Liver (tissue), 9 donors: ENCODE results near the gene RPS23. TPM values are rescaled to one million over a fixed set of nuclear protein-coding genes. Genes with fewer than 3 reads are reported as not detected.

ENCODE experiments used
- DNase-seq: peaks from one replicate; pipeline ENCODE4 v3.0.0-alpha.2; 2017; ENCODE audit warnings: low spot score
- H3K27ac ChIP-seq, 2 donors: one replicate each; pipeline ENCODE4 v1.7.0; 2013; ENCODE audit warnings: inconsistent platforms in 2 of 2, low read length in 2 of 2, control low read depth in 1 of 2, low read depth in 1 of 2, mild to moderate bottlenecking in 1 of 2
- H3K27me3 ChIP-seq, 4 donors: one replicate each; pipeline versions ENCODE4 v1.6.1 to v1.7.0; 2013; ENCODE audit warnings: low read length in 3 of 4, inconsistent platforms in 1 of 4, mild to moderate bottlenecking in 1 of 4, moderate library complexity in 1 of 4; ENCODE audit not compliant: control insufficient read depth in 4 of 4, insufficient read depth in 4 of 4
- H3K36me3 ChIP-seq, 4 donors: one replicate each; pipeline versions ENCODE4 v1.6.1 to v1.7.0; 2013; ENCODE audit warnings: low read length in 3 of 4, mild to moderate bottlenecking in 3 of 4, low read depth in 1 of 4, moderate library complexity in 1 of 4; ENCODE audit not compliant: control insufficient read depth in 4 of 4, insufficient read depth in 3 of 4
- H3K4me1 ChIP-seq, 4 donors: one replicate each; pipeline versions ENCODE4 v1.6.1 to v1.7.0; 2013; ENCODE audit warnings: low read length in 3 of 4, mild to moderate bottlenecking in 3 of 4, moderate library complexity in 1 of 4; ENCODE audit not compliant: control insufficient read depth in 4 of 4, insufficient read depth in 4 of 4
- H3K4me3 ChIP-seq, 3 donors: one replicate each; pipeline versions ENCODE4 v1.6.1 to v1.7.0; 2013; ENCODE audit warnings: low read length in 3 of 3, control low read depth in 1 of 3, low read depth in 1 of 3, mild to moderate bottlenecking in 1 of 3
- H3K9ac ChIP-seq, 2 donors: one replicate each; pipeline ENCODE4 v1.7.0; 2013; ENCODE audit warnings: low read length in 2 of 2, mild to moderate bottlenecking in 2 of 2, moderate library complexity in 2 of 2, control low read depth in 1 of 2, low read depth in 1 of 2
- H3K9me3 ChIP-seq, 4 donors: one replicate each; pipeline versions ENCODE4 v1.6.1 to v1.7.0; 2013; ENCODE audit warnings: low read length in 3 of 4; ENCODE audit not compliant: control insufficient read depth in 4 of 4
- EGR1 ChIP-seq, 2 donors: IDR thresholded peaks; 2 replicates each; pipeline ENCODE4 v1.6.1; 2016 to 2018; ENCODE audit warnings: antibody characterized with exemption in 2 of 2, low read depth in 2 of 2
- FOXA1 ChIP-seq: IDR thresholded peaks from 2 replicates; pipeline ENCODE4 v1.6.1; 2016; ENCODE audit warnings: antibody characterized with exemption
- FOXA2 ChIP-seq: IDR thresholded peaks from 2 replicates; pipeline ENCODE4 v1.6.1; 2016; ENCODE audit warnings: antibody characterized with exemption
- GABPA ChIP-seq, 2 donors: IDR thresholded peaks in 1 of 2; conservative IDR thresholded peaks in 1 of 2; 2 replicates each; pipeline ENCODE4 v1.6.1; 2016; ENCODE audit warnings: antibody characterized with exemption in 2 of 2, mild to moderate bottlenecking in 1 of 2, moderate library complexity in 1 of 2
- HNF4A ChIP-seq, 2 donors: conservative IDR thresholded peaks; 2 replicates each; pipeline ENCODE4 v1.6.1; 2016; ENCODE audit warnings: antibody characterized with exemption in 2 of 2, mild to moderate bottlenecking in 2 of 2
- HNF4G ChIP-seq: IDR thresholded peaks from 2 replicates; pipeline ENCODE4 v1.6.1; 2016; ENCODE audit warnings: antibody characterized with exemption
- JUND ChIP-seq, 2 donors: IDR thresholded peaks; 2 replicates each; pipeline ENCODE4 v1.6.1; 2016; ENCODE audit warnings: antibody characterized with exemption in 2 of 2
- NR2F2 ChIP-seq: IDR thresholded peaks from 2 replicates; pipeline ENCODE4 v1.6.1; 2016; ENCODE audit warnings: antibody characterized with exemption
- RAD21 ChIP-seq, 2 donors: IDR thresholded peaks; 2 replicates each; pipeline ENCODE4 v1.6.1; 2016; ENCODE audit warnings: antibody characterized with exemption in 2 of 2, mild to moderate bottlenecking in 2 of 2
- RXRA ChIP-seq, 2 donors: IDR thresholded peaks; 2 replicates each; pipeline ENCODE4 v1.6.1; 2017 to 2018; ENCODE audit warnings: antibody characterized with exemption in 2 of 2, mild to moderate bottlenecking in 1 of 2
- SP1 ChIP-seq: IDR thresholded peaks from 2 replicates; pipeline ENCODE4 v1.6.1; 2018; ENCODE audit warnings: antibody characterized with exemption, mild to moderate bottlenecking
- TAF1 ChIP-seq: conservative IDR thresholded peaks from 2 replicates; pipeline ENCODE4 v1.6.1; 2016; ENCODE audit warnings: antibody characterized with exemption, mild to moderate bottlenecking
- YY1 ChIP-seq: IDR thresholded peaks from 2 replicates; pipeline ENCODE4 v1.6.1; 2016; ENCODE audit warnings: antibody characterized with exemption, mild to moderate bottlenecking
- WGBS: extraction: QIAGEN DNeasy Blood & Tissue Kit; methylation state at CpG from one replicate; pipeline ENCODE4 v1.1.7; 2013; 5-methylcytosine and 5-hydroxymethylcytosine counted together
- polyA plus RNA-seq, 2 donors: library from polyadenylated mRNA; stranded (reverse) in 1 of 2; unstranded in 1 of 2; fragments of 200-250 nt in 1 of 2; fragments of >200 nt in 1 of 2; fragmentation: Nextera tagmentation in 1 of 2; extraction: Ambion mirVana in 1 of 2; gene quantifications; one replicate each; pipeline versions ENCODE4 v1.2.1 to v1.2.3, GENCODE V29; 2013 to 2015
- total RNA-seq, 2 donors: library from RNA; depleted of rRNA; stranded (reverse); fragments of >200 nt; gene quantifications; one replicate each; pipeline ENCODE4 v1.2.3, GENCODE V29; 2014
- TF ChIP-seq, protein P1 (sequence below): IDR thresholded peaks from 2 replicates; pipeline ENCODE4 v1.6.1; 2016; ENCODE audit warnings: antibody characterized with exemption, mild to moderate bottlenecking
- TF ChIP-seq, protein P2 (sequence below): IDR thresholded peaks from 2 replicates; pipeline ENCODE4 v1.6.1; 2016; ENCODE audit warnings: antibody characterized with exemption
- TF ChIP-seq, protein P3 (sequence below): IDR thresholded peaks from 2 replicates; pipeline ENCODE4 v1.6.1; 2016; ENCODE audit warnings: antibody characterized with exemption
- donor health status: healthy.
- donor health status: healthy.
- donor health status: healthy.
- donor health status: healthy.
- donor health status: healthy.

Gene RPS23
- total and polyA plus RNA-seq, 4 donors, result 447 to 1,610 (median 618) TPM

DNA sequence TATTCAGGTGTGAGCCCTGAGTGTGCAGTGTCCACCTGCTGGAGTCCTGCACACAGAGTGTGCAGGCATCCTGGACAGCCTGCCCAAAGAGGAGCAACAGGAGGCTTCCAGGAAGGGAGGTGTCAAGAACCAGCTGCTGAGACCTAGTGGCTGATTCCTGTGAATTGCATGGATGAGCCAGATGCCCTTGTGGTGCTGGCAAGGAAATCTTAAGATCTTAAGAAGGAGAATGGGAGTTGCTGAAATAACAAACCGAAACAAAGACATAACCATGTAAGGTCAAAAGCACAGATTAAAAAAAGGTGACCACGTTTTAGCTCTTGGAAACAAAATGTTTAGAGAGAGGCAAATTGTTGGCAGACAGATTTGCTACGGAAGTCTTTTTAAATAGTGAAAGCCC, 29.3 kb upstream of the RPS23 start (continued):
- TF ChIP-seq, protein P1, sequence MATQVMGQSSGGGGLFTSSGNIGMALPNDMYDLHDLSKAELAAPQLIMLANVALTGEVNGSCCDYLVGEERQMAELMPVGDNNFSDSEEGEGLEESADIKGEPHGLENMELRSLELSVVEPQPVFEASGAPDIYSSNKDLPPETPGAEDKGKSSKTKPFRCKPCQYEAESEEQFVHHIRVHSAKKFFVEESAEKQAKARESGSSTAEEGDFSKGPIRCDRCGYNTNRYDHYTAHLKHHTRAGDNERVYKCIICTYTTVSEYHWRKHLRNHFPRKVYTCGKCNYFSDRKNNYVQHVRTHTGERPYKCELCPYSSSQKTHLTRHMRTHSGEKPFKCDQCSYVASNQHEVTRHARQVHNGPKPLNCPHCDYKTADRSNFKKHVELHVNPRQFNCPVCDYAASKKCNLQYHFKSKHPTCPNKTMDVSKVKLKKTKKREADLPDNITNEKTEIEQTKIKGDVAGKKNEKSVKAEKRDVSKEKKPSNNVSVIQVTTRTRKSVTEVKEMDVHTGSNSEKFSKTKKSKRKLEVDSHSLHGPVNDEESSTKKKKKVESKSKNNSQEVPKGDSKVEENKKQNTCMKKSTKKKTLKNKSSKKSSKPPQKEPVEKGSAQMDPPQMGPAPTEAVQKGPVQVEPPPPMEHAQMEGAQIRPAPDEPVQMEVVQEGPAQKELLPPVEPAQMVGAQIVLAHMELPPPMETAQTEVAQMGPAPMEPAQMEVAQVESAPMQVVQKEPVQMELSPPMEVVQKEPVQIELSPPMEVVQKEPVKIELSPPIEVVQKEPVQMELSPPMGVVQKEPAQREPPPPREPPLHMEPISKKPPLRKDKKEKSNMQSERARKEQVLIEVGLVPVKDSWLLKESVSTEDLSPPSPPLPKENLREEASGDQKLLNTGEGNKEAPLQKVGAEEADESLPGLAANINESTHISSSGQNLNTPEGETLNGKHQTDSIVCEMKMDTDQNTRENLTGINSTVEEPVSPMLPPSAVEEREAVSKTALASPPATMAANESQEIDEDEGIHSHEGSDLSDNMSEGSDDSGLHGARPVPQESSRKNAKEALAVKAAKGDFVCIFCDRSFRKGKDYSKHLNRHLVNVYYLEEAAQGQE, result no peak

DNA sequence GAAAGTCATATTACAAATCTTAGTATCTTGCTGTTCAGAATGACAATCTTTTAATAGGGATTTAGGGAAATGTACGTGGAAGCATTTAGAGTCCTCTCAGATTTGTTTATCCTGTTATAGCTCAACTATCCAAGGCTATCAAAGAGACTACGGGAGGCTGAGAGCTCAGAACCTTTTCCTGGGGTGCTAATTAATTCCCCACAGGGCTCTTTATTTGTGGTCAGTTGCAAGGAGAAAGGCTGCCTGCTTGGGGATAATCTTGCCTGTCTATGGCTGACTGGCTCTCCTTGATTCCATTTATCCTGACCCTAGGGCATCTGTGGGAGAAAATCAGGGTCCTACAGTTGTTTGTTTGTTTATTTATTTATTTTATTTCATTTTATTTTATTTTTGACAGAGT, 28.0 kb upstream of the RPS23 start:
- Histone ChIP-seq H3K27me3 (no peaks in the 10 kb centered on the region), H3K36me3 (peaks cover 0 to 4% (median 0%) of the 10 kb centered on the region in 4 donors), H3K9ac (no peak overlapping the region), H3K4me3 (no peak overlapping the region), H3K9me3 (no peaks in the 10 kb centered on the region), H3K27ac (no peak overlapping the region), H3K4me1 (no peaks in the 10 kb centered on the region)
- WGBS, result 93% methylated on average over 2 of the region's 2 CpGs
- DNase-seq, result no peak
- TF ChIP-seq SP1 (no peak), RXRA (IDR thresholded peaks at IDR 0.05) (no peak), HNF4G (no peak), RAD21 (IDR thresholded peaks at IDR 0.05) (no peak), FOXA1 (no peak), HNF4A (conservative IDR thresholded peaks at IDR 0.05) (no peak), EGR1 (IDR thresholded peaks at IDR 0.05; ENCODE audit: low read depth in 2 of 2) (no peak), FOXA2 (no peak)
- TF ChIP-seq, protein P2, sequence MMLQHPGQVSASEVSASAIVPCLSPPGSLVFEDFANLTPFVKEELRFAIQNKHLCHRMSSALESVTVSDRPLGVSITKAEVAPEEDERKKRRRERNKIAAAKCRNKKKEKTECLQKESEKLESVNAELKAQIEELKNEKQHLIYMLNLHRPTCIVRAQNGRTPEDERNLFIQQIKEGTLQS, result no peak

DNA sequence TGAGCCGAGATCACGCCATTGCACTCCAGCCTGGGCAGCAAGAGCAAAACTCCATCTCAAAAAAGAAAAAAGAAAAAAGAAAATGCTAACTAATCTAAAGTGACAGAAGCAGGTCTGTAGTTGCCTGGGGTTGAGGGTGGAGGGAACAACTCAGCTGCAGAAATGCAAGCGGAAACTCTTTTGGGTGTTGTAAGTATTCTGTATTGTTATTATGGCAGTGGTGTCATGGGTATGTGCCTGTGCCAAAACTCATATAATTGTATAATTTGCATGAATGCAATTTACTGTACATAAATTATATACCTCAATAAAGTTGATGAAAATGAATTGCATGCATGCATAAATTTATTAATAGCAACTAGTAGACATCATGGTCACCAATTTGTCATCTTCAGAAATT, 23.0 kb upstream of the RPS23 start:
- H3K27me3 ChIP-seq, result no peaks in the 10 kb centered on the region
- no peaks in the 10 kb centered on the region for H3K4me1 ChIP-seq
- no peak for TF ChIP-seq YY1
- TF ChIP-seq, protein P3, sequence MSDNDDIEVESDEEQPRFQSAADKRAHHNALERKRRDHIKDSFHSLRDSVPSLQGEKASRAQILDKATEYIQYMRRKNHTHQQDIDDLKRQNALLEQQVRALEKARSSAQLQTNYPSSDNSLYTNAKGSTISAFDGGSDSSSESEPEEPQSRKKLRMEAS, result no peak
- no peak for TF ChIP-seq RXRA (IDR thresholded peaks at IDR 0.05)
- no peak for TF ChIP-seq SP1
- TF ChIP-seq HNF4A (conservative IDR thresholded peaks at IDR 0.05), result no peak
- TF ChIP-seq JUND (IDR thresholded peaks at IDR 0.05), result no peak
- H3K4me3 ChIP-seq, result no peak overlapping the region
- no peak overlapping the region for H3K9ac ChIP-seq
- no peaks in the 10 kb centered on the region for H3K9me3 ChIP-seq
- no peak for DNase-seq
- H3K27ac ChIP-seq, result no peak overlapping the region
- 98% methylated on average over 3 of the region's 3 CpGs for WGBS
- no peaks in the 10 kb centered on the region for H3K36me3 ChIP-seq

DNA sequence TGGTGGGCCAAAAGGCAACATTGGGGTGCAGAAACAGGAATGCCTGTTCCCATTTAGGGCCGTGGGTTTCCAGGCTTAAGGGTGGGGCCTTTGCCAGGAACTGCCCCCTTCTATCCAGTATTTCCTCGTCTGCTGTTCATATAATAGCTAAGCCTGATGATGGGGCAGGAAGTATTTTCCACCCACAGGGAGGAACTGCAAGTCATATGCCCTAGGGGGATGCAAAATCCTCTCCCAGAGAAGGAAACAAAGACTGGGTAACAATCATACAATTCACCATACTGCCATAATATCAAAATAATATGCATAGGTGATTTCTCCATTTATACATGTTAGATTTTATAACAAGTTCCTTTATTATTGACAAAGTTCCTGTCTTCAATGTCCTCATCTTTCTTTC, 20.5 kb upstream of the RPS23 start:
- H3K4me1 ChIP-seq, result no peaks in the 10 kb centered on the region
- WGBS, result 67% methylated on average over 2 of the region's 2 CpGs
- no peaks in the 10 kb centered on the region for H3K36me3 ChIP-seq
- H3K9me3 ChIP-seq, result no peaks in the 10 kb centered on the region
- no peak for TF ChIP-seq FOXA1
- no peak for TF ChIP-seq NR2F2
- TF ChIP-seq HNF4A (conservative IDR thresholded peaks at IDR 0.05), result no peak
- TF ChIP-seq, protein P2, result no peak
- no peak for TF ChIP-seq JUND (IDR thresholded peaks at IDR 0.05)
- no peak for TF ChIP-seq RAD21 (IDR thresholded peaks at IDR 0.05)
- TF ChIP-seq, protein P1, result no peak
- TF ChIP-seq, protein P3, result no peak
- no peak for TF ChIP-seq YY1
- no peak for TF ChIP-seq SP1
- TF ChIP-seq EGR1 (IDR thresholded peaks at IDR 0.05; ENCODE audit: low read depth in 2 of 2), result no peak
- TF ChIP-seq RXRA (IDR thresholded peaks at IDR 0.05), result no peak
- TF ChIP-seq GABPA (IDR thresholded peaks at IDR 0.05 in 1 of 2, conservative IDR thresholded peaks at IDR 0.05 in 1 of 2), result no peak
- TF ChIP-seq TAF1, result no peak
- no peak overlapping the region for H3K27ac ChIP-seq
- no peak for DNase-seq
- H3K4me3 ChIP-seq, result no peak overlapping the region
- H3K27me3 ChIP-seq, result no peaks in the 10 kb centered on the region
- H3K9ac ChIP-seq, result no peak overlapping the region
